HepG2 (cell line): ENCODE data around the gene IGDCC3. TPM values are rescaled to one million over a fixed set of nuclear protein-coding genes. Genes with fewer than 3 reads are reported as not detected.
A peak's percentile ranks its signal among the peaks of the same experiment; 100 is the strongest.

Experiments
- FUBP1 ChIP-seq: sonication (generic); formaldehyde crosslinking; IDR thresholded peaks from 2 replicates; pipeline ENCODE4 v1.5.1; 2020; ENCODE audit warnings: missing genetic modification reagents, mild to moderate bottlenecking, borderline replicate concordance
- HMG20A ChIP-seq: IDR thresholded peaks from 2 replicates; pipeline ENCODE4 v1.6.1; 2016; ENCODE audit warnings: borderline replicate concordance
- HOXA9 ChIP-seq: sonication (generic); formaldehyde crosslinking; IDR thresholded peaks from 2 replicates; pipeline ENCODE4 v1.8.1; 2022; ENCODE audit warnings: missing genetic modification reagents, mild to moderate bottlenecking, moderate library complexity, borderline replicate concordance
- KLF9 ChIP-seq: IDR thresholded peaks from 2 replicates; pipeline ENCODE4 v1.6.1; 2016; ENCODE audit warnings: low read depth
- MAFF ChIP-seq: IDR thresholded peaks from 2 replicates; pipeline ENCODE4 v1.6.1; 2011; ENCODE audit warnings: low read depth, low read length, improper control_type of control experiment
- MAFG ChIP-seq: sonication (generic); formaldehyde crosslinking; IDR thresholded peaks from 2 replicates; pipeline ENCODE4 v1.5.1; 2020; ENCODE audit warnings: mild to moderate bottlenecking, missing genetic modification reagents
- MAFK ChIP-seq, 2 experiments: IDR thresholded peaks in 1 of 2; conservative IDR thresholded peaks in 1 of 2; 2 replicates each; pipeline ENCODE4 v1.6.1; 2011; ENCODE audit warnings: improper control_type of control experiment in 2 of 2, low read length in 2 of 2
- NR2F1 ChIP-seq, 2 experiments: fragments of 450-650 bp in 1 of 2; formaldehyde crosslinking in 1 of 2; IDR thresholded peaks; 2 replicates each; pipeline versions ENCODE4 v1.5.0 to v1.6.1; 2016 to 2020; ENCODE audit warnings: mild to moderate bottlenecking in 1 of 2, missing compliant biosample characterization in 1 of 2, missing genetic modification reagents in 1 of 2, moderate library complexity in 1 of 2
- STAG1 ChIP-seq: sonication (generic); formaldehyde crosslinking; IDR thresholded peaks from 2 replicates; pipeline ENCODE4 v1.4.0; 2020; ENCODE audit warnings: missing genetic modification reagents
- ZBTB8A ChIP-seq: sonication (generic); formaldehyde crosslinking; IDR thresholded peaks from 2 replicates; pipeline ENCODE4 v1.4.0; 2020; ENCODE audit warnings: mild to moderate bottlenecking, low read depth, missing genetic modification reagents, borderline replicate concordance
- ZNF121 ChIP-seq: sonication (generic); formaldehyde crosslinking; IDR thresholded peaks from 2 replicates; pipeline ENCODE4 v1.5.0; 2020; ENCODE audit warnings: mild to moderate bottlenecking, missing genetic modification reagents
- ZNF646 ChIP-seq: sonication (generic); formaldehyde crosslinking; IDR thresholded peaks from 2 replicates; pipeline ENCODE4 v1.9.0; 2021; ENCODE audit warnings: mild to moderate bottlenecking, missing genetic modification reagents
- ZZZ3 ChIP-seq: sonication (generic); formaldehyde crosslinking; IDR thresholded peaks from 2 replicates; pipeline ENCODE4 v1.4.0; 2020; ENCODE audit warnings: missing genetic modification reagents, mild to moderate bottlenecking, borderline replicate concordance
- polyA plus RNA-seq, 8 experiments: library from polyadenylated mRNA; depleted of rRNA in 3 of 8; stranded (reverse) in 7 of 8; unstranded in 1 of 8; fragments of >200 nt; fragmentation: Illumina TruSeq in 4 of 8; extraction: Trizol in 4 of 8; gene quantifications; 2 replicates each; pipeline versions ENCODE4 v1.2.1 to v1.2.3, GENCODE V29; 2011 to 2016; ENCODE audit warnings: low read depth in 4 of 8, missing spikeins in 1 of 8, mixed read lengths in 1 of 8; ENCODE audit not compliant: insufficient read depth in 1 of 8
- total RNA-seq, 5 experiments: library from RNA; depleted of rRNA; stranded (reverse); fragments of >200 nt; fragmentation: Illumina TruSeq; extraction: Trizol; gene quantifications; 2 replicates each; pipeline ENCODE4 v1.2.3, GENCODE V29; 2016; ENCODE audit warnings: low read depth in 1 of 5

The IGDCC3 gene
- total and polyA plus RNA-seq, 2 of the 13 experiments (the other 11 are each of a cell fraction or from before 2014, with no cell fraction given): 30.1 to 51.8 TPM

DNA sequence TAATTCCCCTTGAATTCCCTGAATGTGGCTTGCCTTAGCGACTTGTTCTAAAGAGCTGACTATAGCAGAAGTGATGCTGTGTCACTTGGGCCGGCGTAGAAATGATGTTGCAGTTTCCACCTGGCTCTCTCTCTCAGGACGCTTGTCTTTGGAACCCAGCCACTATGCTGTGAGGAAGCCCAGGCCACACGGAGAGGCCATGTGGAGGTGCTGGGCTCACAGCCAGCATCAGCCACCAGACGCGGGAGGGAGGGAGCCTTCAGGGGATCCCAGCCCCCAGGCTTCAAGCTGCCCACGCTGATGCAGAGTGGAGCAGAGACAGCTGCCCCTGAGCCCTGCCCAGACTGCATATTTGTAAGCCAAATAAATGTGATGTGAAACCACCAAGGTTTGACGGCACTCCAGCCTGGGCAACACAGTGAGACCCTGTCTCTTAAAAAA is 54.7 kb downstream of the IGDCC3 start (continued):
- TF ChIP-seq ZNF646: no peak
- TF ChIP-seq HMG20A (CRISPR knock-in tag): no peak
- no peak for TF ChIP-seq KLF9 (CRISPR knock-in tag)
- no peak for TF ChIP-seq HOXA9 (CRISPR knock-in tag)
- TF ChIP-seq MAFG (CRISPR knock-in tag): no peak
- TF ChIP-seq ZZZ3: no peak
- peak; percentile 34; the same call in 1 of the 2 replicates for TF ChIP-seq MAFF
- peak; percentile 87 for TF ChIP-seq ZNF121 (CRISPR knock-in tag)
- TF ChIP-seq FUBP1 (CRISPR knock-in tag): no peak
- TF ChIP-seq NR2F1 (CRISPR knock-in tag; IDR thresholded peaks at IDR 0.05): no peak
- 0 out of 2 replicates have a peak, but pooled peaks have one; percentile 12 for TF ChIP-seq STAG1 (CRISPR knock-in tag)
- TF ChIP-seq MAFK (conservative IDR thresholded peaks at IDR 0.05 in 1 of 2, IDR thresholded peaks at IDR 0.05 in 1 of 2; ENCODE audit: low read length in 2 of 2): peak; percentile 41 to 49; a peak in 2 of 4 replicates
- no peak for TF ChIP-seq ZBTB8A (CRISPR knock-in tag)
